Measurements from ENCODE around the gene IL9. TPM values are rescaled to one million over a fixed set of nuclear protein-coding genes. Genes with fewer than 3 reads are reported as not detected.
"Not testable (repeated sequence)": the region's sequence is repeated elsewhere in the genome, so short reads cannot be mapped to it uniquely, and the experiment has no call there.

The IL9 gene
- total RNA-seq, 4 donors from 2014 or later: not detected

DNA sequence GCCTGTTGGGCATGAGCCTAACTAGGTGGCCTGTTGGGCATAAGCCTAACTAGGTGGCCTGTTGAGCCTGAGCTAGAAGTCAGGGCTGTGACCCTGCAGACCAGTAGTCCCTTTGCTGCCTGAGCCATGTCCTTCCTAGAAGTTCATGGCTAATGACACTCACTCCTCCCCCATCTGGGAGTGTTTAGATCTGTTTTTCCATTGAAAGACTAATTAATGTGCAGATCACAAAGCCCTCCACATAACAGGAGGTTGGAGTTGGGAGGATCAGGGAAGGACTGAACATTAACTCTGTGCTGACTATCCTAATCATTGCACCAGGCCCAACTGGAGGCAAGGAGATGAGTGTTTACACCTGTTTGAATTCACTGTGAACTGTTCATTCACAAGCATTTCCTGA is 33.6 kb downstream of the IL9 start:
- peak in 1 of 2 donors; percentile 10 for DNase-seq (ENCODE audit: low spot score in 2 of 2)
- no peak for TF ChIP-seq POLR2A (IDR thresholded peaks at IDR 0.05)
- TF ChIP-seq, protein P1, sequence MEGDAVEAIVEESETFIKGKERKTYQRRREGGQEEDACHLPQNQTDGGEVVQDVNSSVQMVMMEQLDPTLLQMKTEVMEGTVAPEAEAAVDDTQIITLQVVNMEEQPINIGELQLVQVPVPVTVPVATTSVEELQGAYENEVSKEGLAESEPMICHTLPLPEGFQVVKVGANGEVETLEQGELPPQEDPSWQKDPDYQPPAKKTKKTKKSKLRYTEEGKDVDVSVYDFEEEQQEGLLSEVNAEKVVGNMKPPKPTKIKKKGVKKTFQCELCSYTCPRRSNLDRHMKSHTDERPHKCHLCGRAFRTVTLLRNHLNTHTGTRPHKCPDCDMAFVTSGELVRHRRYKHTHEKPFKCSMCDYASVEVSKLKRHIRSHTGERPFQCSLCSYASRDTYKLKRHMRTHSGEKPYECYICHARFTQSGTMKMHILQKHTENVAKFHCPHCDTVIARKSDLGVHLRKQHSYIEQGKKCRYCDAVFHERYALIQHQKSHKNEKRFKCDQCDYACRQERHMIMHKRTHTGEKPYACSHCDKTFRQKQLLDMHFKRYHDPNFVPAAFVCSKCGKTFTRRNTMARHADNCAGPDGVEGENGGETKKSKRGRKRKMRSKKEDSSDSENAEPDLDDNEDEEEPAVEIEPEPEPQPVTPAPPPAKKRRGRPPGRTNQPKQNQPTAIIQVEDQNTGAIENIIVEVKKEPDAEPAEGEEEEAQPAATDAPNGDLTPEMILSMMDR (IDR thresholded peaks at IDR 0.05): no peak
- no peak overlapping the region for H3K4me3 ChIP-seq (ENCODE audit: low read depth, poor library complexity, severe bottlenecking)
- intact Hi-C loops (cut with DNase I; ENCODE audit: low total_unique reads): no loop called here

DNA sequence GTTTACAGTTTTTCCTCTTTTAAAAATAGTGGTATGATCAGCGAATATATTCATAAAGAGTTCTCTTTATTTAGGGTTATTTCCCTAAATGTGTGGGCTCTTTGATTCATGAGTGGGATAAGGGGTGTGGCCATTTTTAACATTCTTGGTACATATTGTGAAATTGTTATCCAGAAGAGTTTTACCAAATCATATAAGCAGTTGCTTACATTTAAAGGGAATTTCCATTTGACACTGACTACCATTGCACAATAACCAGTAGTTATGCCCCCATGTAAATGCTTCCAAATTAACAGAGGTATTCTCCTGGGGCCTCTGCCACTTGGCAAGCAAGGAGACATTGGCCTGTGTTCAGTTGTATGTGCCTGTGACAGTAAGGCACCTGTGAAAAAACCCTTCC is 34.0 kb downstream of the IL9 start:
- intact Hi-C loops (cut with DNase I; ENCODE audit: low total_unique reads): no loop called here
- H3K4me3 ChIP-seq (ENCODE audit: low read depth, poor library complexity, severe bottlenecking): no peak overlapping the region
- 79% methylated on average over 1 of the region's 1 CpG for whole genome bisulfite sequencing, 2 donors
- no peak for TF ChIP-seq POLR2A (IDR thresholded peaks at IDR 0.05)
- TF ChIP-seq, protein P1 (IDR thresholded peaks at IDR 0.05): no peak
- DNase-seq (ENCODE audit: low spot score in 2 of 2): peak in 1 of 2 donors; percentile 14

DNA sequence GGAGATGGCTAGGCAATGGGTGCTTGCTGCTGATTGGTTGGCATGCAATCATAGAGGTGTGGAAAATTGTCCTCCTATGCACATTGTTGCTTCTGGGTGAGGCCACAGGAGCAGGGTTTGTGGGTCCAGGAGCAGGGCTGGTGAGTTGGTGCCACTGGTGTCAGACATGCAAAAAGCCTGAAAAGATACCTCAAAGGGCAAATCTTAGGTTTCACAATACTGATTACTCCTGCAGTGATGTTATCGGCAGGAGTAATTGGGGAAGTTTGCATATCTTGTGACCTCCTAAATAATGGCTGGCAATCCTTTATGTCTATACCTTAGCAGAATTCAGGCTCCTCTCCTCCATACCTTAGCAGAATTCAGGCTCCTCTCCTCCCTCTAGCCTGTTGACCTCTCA is 36.0 kb downstream of the IL9 start:
- no peak overlapping the region for H3K4me3 ChIP-seq (ENCODE audit: low read depth, poor library complexity, severe bottlenecking)
- peak in 1 of 2 donors; percentile 42 for DNase-seq (ENCODE audit: low spot score in 2 of 2)
- WGBS, 2 donors: 79 to 81% methylated on average over 1 of the region's 1 CpG
- TF ChIP-seq, protein P1 (IDR thresholded peaks at IDR 0.05): no peak
- no peak for TF ChIP-seq POLR2A (IDR thresholded peaks at IDR 0.05)
- intact Hi-C loops (cut with DNase I; ENCODE audit: low total_unique reads): no loop called here

DNA sequence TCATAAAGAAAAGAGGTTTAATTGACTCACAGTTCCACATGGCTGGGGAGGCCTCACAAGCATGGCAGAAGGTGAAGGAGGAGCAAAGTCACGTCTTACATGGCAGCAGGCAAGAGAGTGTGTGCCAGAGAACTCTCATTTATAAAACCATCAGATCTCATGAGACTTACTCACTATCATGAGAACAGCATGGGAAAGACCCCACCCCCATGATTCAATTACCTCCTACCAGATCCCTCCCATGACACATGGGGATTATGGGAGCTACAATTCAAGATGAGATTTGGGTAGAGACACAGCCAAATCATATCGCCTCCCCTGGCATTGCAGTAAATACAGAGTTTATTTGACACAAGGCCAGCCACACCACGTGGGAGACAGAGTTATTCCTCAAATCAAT is 36.5 kb downstream of the IL9 start:
- intact Hi-C loops (cut with DNase I; ENCODE audit: low total_unique reads); H3K4me3 ChIP-seq (ENCODE audit: low read depth, poor library complexity, severe bottlenecking): not testable (repeated sequence)
- WGBS, 2 donors: 53 to 71% methylated on average over 3 of the region's 3 CpGs
- DNase-seq (ENCODE audit: low spot score in 2 of 2): peak in 1 of 2 donors; percentile 13

DNA sequence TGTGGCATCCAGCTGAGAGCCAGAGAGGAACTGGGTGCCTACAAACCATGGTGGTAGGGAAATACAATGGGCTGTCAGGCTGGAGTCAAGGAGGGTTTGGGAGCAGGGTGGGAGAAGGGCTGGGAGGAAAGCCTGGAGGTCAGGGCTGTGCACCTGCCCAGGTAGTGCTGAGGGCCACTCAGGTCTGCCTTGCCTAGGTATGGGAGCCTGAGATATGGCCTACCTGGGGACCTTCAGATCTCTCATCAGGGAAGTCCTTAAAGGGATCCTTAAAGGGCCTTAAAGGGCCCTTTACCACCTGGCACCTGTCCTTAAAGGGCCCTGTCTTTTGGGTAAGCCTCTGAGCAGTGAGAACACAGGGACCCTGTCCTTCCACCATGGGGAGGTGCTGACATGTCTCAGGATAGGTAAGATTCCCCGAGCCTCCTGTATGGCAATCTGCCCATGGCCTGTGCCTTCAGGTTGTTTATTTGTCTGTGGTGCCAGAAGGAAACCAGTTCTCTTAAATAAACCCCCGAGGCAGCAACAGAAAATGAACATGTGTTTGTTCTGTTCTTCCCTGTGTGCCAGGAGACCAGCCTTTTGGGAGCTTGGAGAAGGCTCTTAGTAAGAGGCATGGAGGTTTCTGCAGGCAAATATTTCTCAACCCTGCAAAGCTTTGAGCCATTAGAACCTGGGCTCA is 37.9 kb downstream of the IL9 start:
- intact Hi-C loops (cut with DNase I; ENCODE audit: low total_unique reads): no loop called here
- TF ChIP-seq POLR2A (IDR thresholded peaks at IDR 0.05): no peak
- TF ChIP-seq, protein P1 (IDR thresholded peaks at IDR 0.05): no peak
- H3K4me3 ChIP-seq (ENCODE audit: low read depth, poor library complexity, severe bottlenecking): no peak overlapping the region
- DNase-seq (ENCODE audit: low spot score in 2 of 2): peak in 1 of 2 donors; percentile 36
- WGBS, 2 donors: 48 to 50% methylated on average over 2 of the region's 2 CpGs

DNA sequence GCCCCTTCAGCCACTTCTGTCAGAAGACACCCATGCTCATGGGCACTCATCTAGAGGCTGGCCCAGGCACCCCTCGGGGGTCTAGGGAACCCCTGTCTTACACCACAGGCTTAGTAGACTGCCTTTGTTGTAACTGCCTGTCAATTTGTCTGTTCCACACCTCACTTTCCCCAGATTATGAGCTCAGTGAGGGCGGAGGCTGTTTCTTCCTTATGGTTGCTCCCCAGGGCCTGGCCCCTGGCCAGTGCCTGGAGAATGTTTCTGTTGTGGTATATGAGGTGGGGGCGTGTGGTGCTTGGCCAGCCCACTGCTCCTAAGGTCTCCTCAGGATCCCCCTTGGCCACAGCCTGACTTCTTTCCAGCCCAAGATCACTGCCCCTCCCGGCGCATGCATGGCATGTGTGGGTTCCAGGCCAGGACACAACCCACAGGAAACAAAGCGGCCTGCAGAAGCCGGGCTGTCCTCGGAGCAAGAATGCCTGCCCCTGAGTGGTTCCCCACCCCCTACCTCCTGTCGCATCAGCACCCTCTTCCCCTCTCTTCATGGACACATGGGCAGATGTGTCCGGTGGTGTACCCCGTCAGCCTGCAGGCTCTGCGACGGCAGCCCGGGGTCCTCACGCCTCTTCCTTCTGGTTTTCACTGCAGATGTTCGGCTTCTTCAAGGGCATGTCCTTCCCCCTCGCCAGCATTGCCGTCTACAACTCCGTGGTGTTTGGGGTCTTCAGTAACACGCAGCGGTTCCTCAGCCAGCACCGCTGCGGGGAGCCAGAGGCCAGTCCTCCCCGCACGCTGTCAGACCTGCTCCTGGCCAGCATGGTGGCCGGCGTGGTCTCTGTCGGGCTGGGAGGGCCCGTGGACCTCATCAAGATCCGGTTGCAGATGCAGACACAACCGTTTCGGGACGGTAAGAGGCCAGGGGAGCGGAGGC is 43.5 kb downstream of the IL9 start:
- peak in 1 of 2 donors; percentile 78 for DNase-seq (ENCODE audit: low spot score in 2 of 2)
- intact Hi-C loops (cut with DNase I; ENCODE audit: low total_unique reads): no loop called here
- no peak overlapping the region for H3K4me3 ChIP-seq (ENCODE audit: low read depth, poor library complexity, severe bottlenecking)
- TF ChIP-seq, protein P1 (IDR thresholded peaks at IDR 0.05): no peak
- TF ChIP-seq POLR2A (IDR thresholded peaks at IDR 0.05): no peak
- 89 to 93% methylated on average over 34 of the region's 34 CpGs for WGBS, 2 donors

Measured in lower leg skin (tissue), 4 donors.